GM19025 (cell line): Measurements from ENCODE around the gene GASK1A.

ENCODE experiments used
- ATAC-seq: cut with Tn5 transposase; IDR thresholded peaks from one replicate; pipeline ENCODE4 v1.9.1; 2021; ENCODE audit warnings: mild to moderate bottlenecking, low read depth, moderate library complexity; ENCODE audit not compliant: unreplicated experiment

Gene GASK1A

DNA sequence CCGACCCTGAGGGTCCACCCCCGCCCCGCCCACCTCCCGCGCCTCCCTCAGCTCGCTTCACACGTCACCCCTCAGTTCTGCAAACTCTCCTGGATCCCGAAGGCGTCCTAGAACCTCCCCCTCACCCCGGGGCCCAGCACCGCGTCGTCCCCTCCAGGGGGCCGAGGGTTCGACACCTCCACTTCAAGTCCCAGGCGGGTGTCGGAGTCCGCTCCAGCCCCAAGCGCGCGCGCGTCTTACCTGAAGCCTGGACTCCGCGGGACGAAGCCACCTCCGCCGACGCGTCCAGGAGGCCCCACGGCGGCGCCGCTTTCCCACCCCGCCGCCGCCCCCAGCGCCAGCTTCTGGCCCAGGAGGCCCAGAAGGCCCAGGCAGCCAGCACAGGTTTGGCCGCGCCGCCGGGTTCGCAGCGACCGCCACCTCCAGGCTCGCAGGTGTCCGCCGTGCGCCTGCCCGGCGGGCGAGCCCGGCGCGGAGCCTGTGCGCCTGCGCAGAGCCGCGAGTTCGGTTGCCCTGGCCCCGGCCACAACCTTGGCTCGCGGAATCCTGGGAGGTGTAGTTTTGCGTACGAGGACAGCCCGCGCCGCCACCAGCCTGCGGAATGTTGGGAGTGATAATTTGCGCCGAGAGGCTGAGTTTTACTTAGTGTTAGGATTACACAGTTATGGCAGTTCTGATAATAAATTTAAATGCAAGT is 126.6 kb downstream of the GASK1A start, which contains the start of gene POMGNT2:
POMGNT2 (minus strand) TSS at position 484 of the 697 bp plus-strand sequence. CDS start 24,648 bp downstream, outside the sequence.
- ATAC-seq = peak; percentile 97

DNA sequence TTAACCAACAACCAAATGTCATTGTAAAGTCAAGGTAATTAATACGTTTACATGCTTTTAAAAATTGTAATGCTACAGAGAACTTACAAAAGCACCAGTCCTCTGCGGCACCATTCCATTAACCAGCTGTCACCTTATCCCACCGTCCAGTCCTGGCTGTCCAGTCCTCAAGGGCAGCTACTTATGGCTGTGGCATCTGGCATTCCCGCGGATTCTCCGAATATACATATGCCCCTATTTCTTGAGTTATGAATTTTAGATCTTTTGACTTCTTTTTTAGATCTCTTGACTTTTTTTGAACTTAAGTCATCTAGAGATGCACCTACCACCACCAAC is 127.2 kb downstream of the GASK1A start:
- ATAC-seq = no peak
